H1 (cell line): Measurements from ENCODE around the gene KRT78. TPM values are rescaled to one million over a fixed set of nuclear protein-coding genes. Genes with fewer than 3 reads are reported as not detected.

Experiments used
- CTCF ChIA-PET: fragments of 300-600 bp; sonication (Branson Sonifier 250); formaldehyde crosslinking; loops from one replicate; lab custom pipeline; 2021; ENCODE audit not compliant: partially characterized antibody; lab: Charles Lee
- POLR2A ChIA-PET: fragments of 300-600 bp; sonication (Branson Sonifier 250); formaldehyde crosslinking; loops from one replicate; lab custom pipeline; 2021; ENCODE audit warnings: inconsistent platforms; ENCODE audit not compliant: partially characterized antibody; lab: Charles Lee
- DNase-seq, 2 experiments: peaks; one replicate each; pipeline versions ENCODE4 v3.0.0 to v3.0.0-alpha.2; 2010 to 2022; ENCODE audit warnings: low spot score in 2 of 2, low read depth in 1 of 2, mixed read lengths in 1 of 2
- FAIRE-seq: peaks from 2 replicates; lab custom pipeline; 2011; peaks lifted over from hg19 to GRCh38; lab: Jason Lieb, UNC
- H2AFZ ChIP-seq: 2 replicates; pipeline ENCODE4 v1.8.1; 2012; ENCODE audit warnings: low read length, inconsistent platforms
- H2AK5ac ChIP-seq: 2 replicates; pipeline ENCODE4 v1.6.1; 2013; ENCODE audit warnings: low read depth, low read length
- H2BK120ac ChIP-seq: replicated peaks from 2 replicates; pipeline ENCODE3; 2013; ENCODE audit warnings: low read depth, low read length, inconsistent platforms
- H2BK12ac ChIP-seq: 2 replicates; pipeline ENCODE4 v1.6.1; 2013; ENCODE audit warnings: low read depth, low read length
- H2BK15ac ChIP-seq: 2 replicates; pipeline ENCODE4 v1.6.1; 2013; ENCODE audit warnings: low read length
- H2BK20ac ChIP-seq: 2 replicates; pipeline ENCODE4 v1.6.1; 2013; ENCODE audit warnings: low read length
- H2BK5ac ChIP-seq: 2 replicates; pipeline ENCODE4 v1.6.1; 2013; ENCODE audit warnings: low read depth, low read length
- H3K14ac ChIP-seq: 2 replicates; pipeline ENCODE4 v1.6.1; 2013; ENCODE audit warnings: inconsistent platforms; ENCODE audit not compliant: insufficient read length
- H3K18ac ChIP-seq: 2 replicates; pipeline ENCODE4 v1.6.1; 2013; ENCODE audit warnings: low read length; ENCODE audit errors: extremely low read depth
- H3K23ac ChIP-seq: 2 replicates; pipeline ENCODE4 v1.6.1; 2013; ENCODE audit warnings: inconsistent platforms; ENCODE audit not compliant: insufficient read length
- H3K23me2 ChIP-seq: 2 replicates; pipeline ENCODE4 v1.6.1; 2013; ENCODE audit warnings: low read depth, low read length
- H3K27ac ChIP-seq: 2 replicates; pipeline ENCODE4 v1.6.1; 2011; ENCODE audit warnings: low read depth, low read length, inconsistent platforms
- H3K27me3 ChIP-seq, 4 experiments: replicated peaks in 1 of 4; 1 replicate in 1 of 4; 2 replicates in 3 of 4; pipeline versions ENCODE4 v1.6.1 to v1.8.1; 2011 to 2013; ENCODE audit warnings: low read length in 3 of 4, mild to moderate bottlenecking in 3 of 4, inconsistent platforms in 2 of 4, mixed read lengths in 2 of 4, moderate library complexity in 1 of 4; ENCODE audit not compliant: control insufficient read depth in 3 of 4, insufficient read depth in 3 of 4; ENCODE audit errors: extremely low read depth in 1 of 4
- H3K36me3 ChIP-seq, 4 experiments: 2 replicates each; pipeline versions ENCODE4 v1.6.1 to v1.8.1; 2011 to 2013; ENCODE audit warnings: mild to moderate bottlenecking in 4 of 4, low read length in 3 of 4, moderate library complexity in 2 of 4, control low read depth in 1 of 4, inconsistent platforms in 1 of 4; ENCODE audit not compliant: insufficient read depth in 4 of 4, control insufficient read depth in 2 of 4
- H3K4ac ChIP-seq: replicated peaks from 2 replicates; pipeline ENCODE3; 2013; ENCODE audit warnings: low read length, low read depth, mixed read lengths, inconsistent platforms; ENCODE audit not compliant: insufficient read length
- H3K4me1 ChIP-seq, 4 experiments: replicated peaks in 1 of 4; 1 replicate in 1 of 4; 2 replicates in 3 of 4; pipeline versions ENCODE4 v1.6.1 to v1.8.1; 2011 to 2013; ENCODE audit warnings: low read length in 3 of 4, inconsistent platforms in 2 of 4, mixed read lengths in 1 of 4; ENCODE audit not compliant: insufficient read depth in 4 of 4, control insufficient read depth in 3 of 4
- H3K4me2 ChIP-seq, 2 experiments: 2 replicates each; pipeline versions ENCODE4 v1.6.1 to v1.8.1; 2011 to 2013; ENCODE audit warnings: low read depth in 2 of 2, low read length in 2 of 2, control low read depth in 1 of 2, inconsistent platforms in 1 of 2, mild to moderate bottlenecking in 1 of 2; ENCODE audit not compliant: insufficient read depth in 1 of 2
- H3K4me3 ChIP-seq, 4 experiments: fragments of 200-600, 300-600 bp in 1 of 4; sonication (generic), shearing (Covaris generic), sonication (Bioruptor Twin) in 1 of 4; 2 replicates each; pipeline versions ENCODE4 v1.5.1 to v1.8.1; 2011 to 2016; ENCODE audit warnings: low read length in 4 of 4, low read depth in 3 of 4, control low read depth in 2 of 4, inconsistent platforms in 2 of 4, mild to moderate bottlenecking in 2 of 4, mixed read lengths in 1 of 4, moderate library complexity in 1 of 4; ENCODE audit not compliant: insufficient read depth in 2 of 4; ENCODE audit errors: extremely low read depth in 1 of 4
- H3K56ac ChIP-seq: replicated peaks from 2 replicates; pipeline ENCODE3; 2013; ENCODE audit warnings: low read depth, mild to moderate bottlenecking, mixed read lengths, low read length, inconsistent platforms; ENCODE audit not compliant: insufficient read length
- H3K79me1 ChIP-seq: 2 replicates; pipeline ENCODE4 v1.6.1; 2013; ENCODE audit warnings: low read depth, low read length, control low read depth
- H3K79me2 ChIP-seq, 2 experiments: 2 replicates each; pipeline versions ENCODE4 v1.6.1 to v1.8.1; 2012 to 2013; ENCODE audit warnings: low read length in 2 of 2, mild to moderate bottlenecking in 2 of 2, inconsistent platforms in 1 of 2; ENCODE audit not compliant: insufficient read depth in 2 of 2, control insufficient read depth in 1 of 2
- H3K9ac ChIP-seq, 4 experiments: replicated peaks in 1 of 4; 1 replicate in 1 of 4; 2 replicates in 3 of 4; pipeline versions ENCODE4 v1.6.1 to v1.8.1; 2011 to 2013; ENCODE audit warnings: low read depth in 3 of 4, low read length in 3 of 4, control low read depth in 2 of 4, mild to moderate bottlenecking in 2 of 4, moderate library complexity in 2 of 4, inconsistent platforms in 1 of 4; ENCODE audit errors: extremely low read depth in 1 of 4
- H3K9me3 ChIP-seq, 2 experiments: 2 replicates each; pipeline versions ENCODE4 v1.6.1 to v1.8.1; 2012 to 2013; ENCODE audit warnings: mild to moderate bottlenecking in 2 of 2, moderate library complexity in 2 of 2, control low read depth in 1 of 2, inconsistent platforms in 1 of 2, low read depth in 1 of 2, low read length in 1 of 2, mixed read lengths in 1 of 2; ENCODE audit not compliant: insufficient read depth in 2 of 2
- H4K20me1 ChIP-seq, 2 experiments: replicated peaks in 1 of 2; 2 replicates each; pipeline versions ENCODE3 to v1.8.1; 2011 to 2013; ENCODE audit warnings: inconsistent platforms in 2 of 2, low read length in 2 of 2, mild to moderate bottlenecking in 1 of 2; ENCODE audit not compliant: insufficient read depth in 2 of 2, control insufficient read depth in 1 of 2
- H4K5ac ChIP-seq: 2 replicates; pipeline ENCODE4 v1.6.1; 2013; ENCODE audit warnings: low read length, low read depth, mixed read lengths, inconsistent platforms; ENCODE audit not compliant: insufficient read length
- H4K8ac ChIP-seq: 2 replicates; pipeline ENCODE4 v1.8.0; 2013; ENCODE audit warnings: mild to moderate bottlenecking, moderate library complexity, low read length, inconsistent platforms; ENCODE audit not compliant: insufficient read depth; ENCODE audit errors: extremely low read depth
- H4K91ac ChIP-seq: replicated peaks from 2 replicates; pipeline ENCODE3; 2013; ENCODE audit warnings: low read length, mixed read lengths, inconsistent platforms; ENCODE audit not compliant: insufficient read length
- CBX5 ChIP-seq: fragments of 300-800, 300-1000 bp; sonication (generic); IDR thresholded peaks from 2 replicates; pipeline ENCODE4 v1.7.1; 2016; ENCODE audit warnings: antibody characterized with exemption, low read length, low read depth
- CBX8 ChIP-seq: fragments of 300-800, 300-1000 bp; sonication (generic); IDR thresholded peaks from 2 replicates; pipeline ENCODE4 v1.7.1; 2016; ENCODE audit warnings: low read depth, low read length, borderline replicate concordance
- CTBP2 ChIP-seq: IDR thresholded peaks from 2 replicates; pipeline ENCODE4 v1.7.0; 2011; ENCODE audit warnings: borderline replicate concordance, mild to moderate bottlenecking, moderate library complexity, mixed read lengths, low read length; ENCODE audit not compliant: insufficient read depth, insufficient read length
- EGR1 ChIP-seq: IDR thresholded peaks from 2 replicates; pipeline ENCODE4 v1.6.1; 2011; ENCODE audit warnings: low read depth, low read length, borderline replicate concordance
- GABPA ChIP-seq: IDR thresholded peaks from 2 replicates; pipeline ENCODE4 v1.6.1; 2011; ENCODE audit warnings: mild to moderate bottlenecking, low read length, moderate library complexity, borderline replicate concordance; ENCODE audit not compliant: insufficient read depth
- HDAC6 ChIP-seq: IDR thresholded peaks from one replicate; pipeline ENCODE4 v1.7.1; 2012; ENCODE audit warnings: low read depth, mild to moderate bottlenecking, inconsistent platforms, low read length, moderate library complexity
- KDM1A ChIP-seq: fragments of 200-600, 300-600 bp; sonication (generic); IDR thresholded peaks from 2 replicates; pipeline ENCODE4 v1.7.1; 2016; ENCODE audit warnings: mild to moderate bottlenecking, low read length, borderline replicate concordance
- KDM4A ChIP-seq: IDR thresholded peaks from one replicate; pipeline ENCODE4 v1.7.1; 2012; ENCODE audit warnings: low read depth, mild to moderate bottlenecking, moderate library complexity, low read length, inconsistent platforms; ENCODE audit not compliant: severe bottlenecking
- MAFK ChIP-seq: IDR thresholded peaks from 2 replicates; pipeline ENCODE4 v1.6.1; 2012; ENCODE audit warnings: low read depth, mild to moderate bottlenecking, improper control_type of control experiment, low read length
- SP4 ChIP-seq: IDR thresholded peaks from 2 replicates; pipeline ENCODE4 v1.6.1; 2012; ENCODE audit warnings: low read length, inconsistent platforms
- SRF ChIP-seq: IDR thresholded peaks from 2 replicates; pipeline ENCODE4 v1.6.1; 2011; ENCODE audit warnings: mild to moderate bottlenecking, low read depth, low read length, moderate library complexity
- TBP ChIP-seq: IDR thresholded peaks from 2 replicates; pipeline ENCODE4 v1.6.1; 2011; ENCODE audit warnings: low read depth, low read length, improper control_type of control experiment
- WGBS, 2 experiments: shearing (Covaris generic) in 1 of 2; methylation state at CpG; one replicate each; pipeline versions ENCODE4 v1.1.6 to v1.1.7; 2013 to 2015; ENCODE audit warnings: low lambda C conversion rate in 2 of 2, mixed read lengths in 2 of 2, inconsistent platforms in 1 of 2, low coverage in 1 of 2, missing lambda C conversion rate in 1 of 2; ENCODE audit not compliant: insufficient replicate concordance in 2 of 2, insufficient coverage in 1 of 2, insufficient read length in 1 of 2; ENCODE audit errors: extremely low coverage in 1 of 2, missing lambda C conversion rate in 1 of 2; 5-methylcytosine and 5-hydroxymethylcytosine counted together
- polyA plus RNA-seq, 7 experiments: library from polyadenylated mRNA; depleted of rRNA in 3 of 7; stranded (reverse) in 5 of 7; unstranded in 2 of 7; fragments of >200 nt in 5 of 7; fragments of 200-250 nt in 2 of 7; gene quantifications; 1 replicate in 5 of 7; 2 replicates in 1 of 7; 4 replicates in 1 of 7; pipeline versions ENCODE4 v1.2.1 to v1.2.3, GENCODE V29; 2011 to 2013; ENCODE audit warnings: missing spikeins in 2 of 7, mixed read lengths in 2 of 7
- total RNA-seq: library from RNA; stranded (reverse); fragmentation: NEBNext Ultra II Directional; extraction: Animal tissue kit (Norgen Biotek cat#: 25700); gene quantifications from 2 replicates; pipeline ENCODE4 v1.2.1, GENCODE V29; 2021

Gene KRT78
- total and polyA plus RNA-seq, 2 of the 8 experiments (the other 6 are each of a cell fraction or from before 2014, with no cell fraction given) = not detected

GRCh38 chr12:52862023-52862422 lies 13.2 kb upstream of the KRT78 start:
- H3K23me2 ChIP-seq = no peaks in the 10 kb centered on the region
- no peaks in the 10 kb centered on the region for H3K9me3 ChIP-seq
- no peak overlapping the region for H4K5ac ChIP-seq
- no peak overlapping the region for H3K4me2 ChIP-seq
- no peak overlapping the region for H2BK15ac ChIP-seq
- H3K27ac ChIP-seq = no peak overlapping the region
- no peak for FAIRE-seq
- H3K4ac ChIP-seq = no peak overlapping the region
- no peak overlapping the region for H3K23ac ChIP-seq
- H4K20me1 ChIP-seq = no peaks in the 10 kb centered on the region
- 0 out of 2 replicates have a peak overlapping the region, but pooled peaks have one; percentile 65 for H4K8ac ChIP-seq
- DNase-seq = no peak
- no peak overlapping the region for H4K91ac ChIP-seq
- peaks cover 0 to 2% (median 0%) of the 10 kb centered on the region in 4 experiments; a peak in 1 of 7 replicates for H3K4me1 ChIP-seq
- 87% methylated on average over 2 of the region's 2 CpGs; no CpG with 5 or more reads in 1 of the 2 experiments for WGBS, 2 experiments
- no peak overlapping the region for H3K9ac ChIP-seq
- no peaks in the 10 kb centered on the region for H3K36me3 ChIP-seq
- H3K79me1 ChIP-seq = no peaks in the 10 kb centered on the region
- no peak overlapping the region for H2BK20ac ChIP-seq
- H3K18ac ChIP-seq = no peak overlapping the region
- TF ChIP-seq EGR1 (no peak), SRF (no peak), HDAC6 (no peak), GABPA (no peak), SP4 (no peak), TBP (no peak), KDM4A (no peak), MAFK (no peak), CTBP2 (no peak), CBX5 (no peak), KDM1A (no peak), CBX8 (no peak)
- no peak overlapping the region for H3K4me3 ChIP-seq
- no peak overlapping the region for H2BK12ac ChIP-seq
- no peaks in the 10 kb centered on the region for H3K27me3 ChIP-seq
- H3K56ac ChIP-seq = no peak overlapping the region
- no peak overlapping the region for H2BK120ac ChIP-seq
- no peak overlapping the region for H2AK5ac ChIP-seq
- POLR2A ChIA-PET = no interaction called here
- no peak overlapping the region for H3K14ac ChIP-seq
- no peak overlapping the region for H2AFZ ChIP-seq
- no peaks in the 10 kb centered on the region for H3K79me2 ChIP-seq
- no peak overlapping the region for H2BK5ac ChIP-seq
- CTCF ChIA-PET = interaction anchor here (0.7 to 1.9 kb wide), 9 partner anchors 9 to 280 kb away, joined by 3 to 7 read pairs (median 3); no protein-coding TSS in a partner anchor
